Mucosa of descending colon (tissue), 3 donors: ENCODE results near the gene DGUOK. TPM values are rescaled to one million over a fixed set of nuclear protein-coding genes. Genes with fewer than 3 reads are reported as not detected.
"Not testable (repeated sequence)": the region's sequence is repeated elsewhere in the genome, so short reads cannot be mapped to it uniquely, and the experiment has no call there.

Source experiments
- ATAC-seq: fragments of 200-7000 bp; cut with Tn5 transposase; one replicate; pipeline ENCODE4 v1.9.1; 2020; ENCODE audit warnings: mild to moderate bottlenecking, moderate library complexity
- DNase-seq, 3 donors: peaks; one replicate each; pipeline ENCODE4 v3.0.0-alpha.2; 2020
- H3K36me3 ChIP-seq: fragments of 200-600 bp; one replicate; pipeline ENCODE4 v1.8.0; 2021; ENCODE audit warnings: low read depth, mild to moderate bottlenecking
- H3K4me1 ChIP-seq: fragments of 200-600 bp; one replicate; pipeline ENCODE4 v1.8.0; 2021; ENCODE audit warnings: low read depth, mild to moderate bottlenecking
- H3K4me3 ChIP-seq: fragments of 200-600 bp; one replicate; pipeline ENCODE4 v1.8.0; 2021; ENCODE audit warnings: mild to moderate bottlenecking
- H3K9me3 ChIP-seq: fragments of 200-600 bp; one replicate; pipeline ENCODE4 v1.8.0; 2021; ENCODE audit warnings: mild to moderate bottlenecking
- intact Hi-C, 2 donors: fragments of 100-400 bp; cut with DNase I in 1 of 2; cut with micrococcal nuclease in 1 of 2; formaldehyde crosslinking; loops; one replicate each; pipeline versions ENCODE4 v1.11.0 to v1.11.1; 2022; cut with DNase I, micrococcal nuclease
- total RNA-seq, 3 donors: library from RNA; stranded (reverse); fragmentation: NEBNext Ultra II Directional in 2 of 3; extraction: Animal tissue kit (Norgen Biotek cat#: 25700) in 2 of 3; gene quantifications; one replicate each; pipeline versions ENCODE4 v1.2.1 to v1.2.4, GENCODE V29; 2021 to 2023
- TF ChIP-seq, protein P1 (sequence below): fragments of 200-600 bp; IDR thresholded peaks from one replicate; pipeline ENCODE4 v1.8.0; 2022; ENCODE audit warnings: antibody characterized with exemption, mild to moderate bottlenecking
- donor health status: DM: no; HTN: no; CAD: no; lungs with moderate emphysema.
- donor health status: DM: no; HTN: no; CAD: no.
- donor health status: DM: no; HTN: yes; CAD: no.

Gene DGUOK
- total RNA-seq, 3 donors from 2014 or later, result 36.5 to 61.3 (median 57.8) TPM

DNA sequence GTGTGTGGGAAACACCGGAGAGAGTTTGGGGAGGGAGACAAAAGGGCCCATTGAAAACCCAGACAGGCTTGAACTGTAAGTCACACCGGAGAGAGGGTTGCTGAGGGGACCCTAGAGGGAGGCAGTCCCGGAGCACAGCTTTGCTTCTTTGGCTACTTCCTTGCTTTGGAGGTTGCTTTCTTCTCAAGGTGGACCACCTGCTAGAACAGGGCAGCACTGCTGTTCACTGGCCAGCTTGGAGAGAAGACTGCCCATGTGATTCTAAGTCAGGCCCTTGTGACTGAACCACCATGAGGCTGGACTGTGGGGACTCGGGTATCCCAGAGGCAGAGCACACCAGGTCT lies 29.5 kb upstream of the DGUOK start:
- no peak overlapping the region for H3K4me3 ChIP-seq
- no peaks in the 10 kb centered on the region for H3K36me3 ChIP-seq
- DNase-seq (no peak), ATAC-seq (no peak)
- H3K9me3 ChIP-seq, result no peaks in the 10 kb centered on the region
- TF ChIP-seq, protein P1, sequence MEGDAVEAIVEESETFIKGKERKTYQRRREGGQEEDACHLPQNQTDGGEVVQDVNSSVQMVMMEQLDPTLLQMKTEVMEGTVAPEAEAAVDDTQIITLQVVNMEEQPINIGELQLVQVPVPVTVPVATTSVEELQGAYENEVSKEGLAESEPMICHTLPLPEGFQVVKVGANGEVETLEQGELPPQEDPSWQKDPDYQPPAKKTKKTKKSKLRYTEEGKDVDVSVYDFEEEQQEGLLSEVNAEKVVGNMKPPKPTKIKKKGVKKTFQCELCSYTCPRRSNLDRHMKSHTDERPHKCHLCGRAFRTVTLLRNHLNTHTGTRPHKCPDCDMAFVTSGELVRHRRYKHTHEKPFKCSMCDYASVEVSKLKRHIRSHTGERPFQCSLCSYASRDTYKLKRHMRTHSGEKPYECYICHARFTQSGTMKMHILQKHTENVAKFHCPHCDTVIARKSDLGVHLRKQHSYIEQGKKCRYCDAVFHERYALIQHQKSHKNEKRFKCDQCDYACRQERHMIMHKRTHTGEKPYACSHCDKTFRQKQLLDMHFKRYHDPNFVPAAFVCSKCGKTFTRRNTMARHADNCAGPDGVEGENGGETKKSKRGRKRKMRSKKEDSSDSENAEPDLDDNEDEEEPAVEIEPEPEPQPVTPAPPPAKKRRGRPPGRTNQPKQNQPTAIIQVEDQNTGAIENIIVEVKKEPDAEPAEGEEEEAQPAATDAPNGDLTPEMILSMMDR, result no peak
- intact Hi-C loops, result no loop called here
- H3K4me1 ChIP-seq, result no peaks in the 10 kb centered on the region

DNA sequence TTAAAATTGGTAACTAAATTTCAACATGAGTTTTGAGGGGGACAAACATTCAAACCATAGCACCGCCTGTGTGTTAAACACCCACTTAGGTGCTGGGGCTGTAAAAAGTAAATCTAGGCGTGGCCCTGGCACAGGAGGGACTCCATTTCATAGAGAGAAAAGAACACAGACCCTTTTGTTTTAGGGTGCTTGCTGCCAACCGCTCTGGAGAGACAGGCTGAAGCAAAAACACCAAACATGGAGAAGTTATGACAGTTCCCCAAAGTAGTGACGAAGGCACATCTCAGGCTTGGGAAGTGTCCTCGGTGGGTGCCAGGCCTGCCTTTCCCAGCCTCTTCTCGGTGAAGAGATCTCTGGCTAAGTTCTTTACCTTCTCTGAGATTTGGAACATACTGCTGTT lies 28.7 kb upstream of the DGUOK start:
- TF ChIP-seq, protein P1, result no peak
- DNase-seq (peak in 1 of 3 donors; percentile 21), ATAC-seq (peak; percentile 40)
- Histone ChIP-seq H3K36me3 (no peaks in the 10 kb centered on the region), H3K9me3 (no peaks in the 10 kb centered on the region), H3K4me1 (no peaks in the 10 kb centered on the region), H3K4me3 (no peak overlapping the region)
- intact Hi-C loops, result no loop called here

DNA sequence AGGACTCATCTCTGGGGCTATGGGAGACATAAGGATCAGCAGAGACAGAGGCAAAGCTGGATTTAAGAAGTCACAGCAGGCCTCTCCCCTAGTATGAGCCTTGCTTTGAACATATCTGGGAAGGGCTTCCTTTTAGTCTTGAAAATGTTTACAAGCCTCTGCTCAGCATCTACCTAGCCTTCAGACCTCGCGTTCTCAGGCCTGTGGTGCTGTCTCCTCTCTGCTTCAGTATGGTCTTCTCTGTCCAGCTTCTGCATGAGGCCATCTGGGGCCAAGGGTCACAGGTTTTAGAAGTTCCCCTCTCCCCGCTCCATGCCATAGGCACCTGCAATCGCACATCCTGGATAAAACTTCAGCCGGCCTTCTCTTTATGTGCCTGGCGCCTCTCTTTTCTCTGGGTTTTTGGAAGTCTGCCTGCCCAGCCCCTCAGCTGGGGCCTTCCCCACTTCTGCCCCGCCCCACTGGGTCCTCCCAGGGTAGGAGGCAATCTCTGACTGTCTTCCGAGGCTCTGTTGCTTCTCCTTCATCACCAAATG lies 26.8 kb upstream of the DGUOK start:
- intact Hi-C loops, result no loop called here
- ATAC-seq (no peak), DNase-seq (no peak)
- Histone ChIP-seq H3K4me1 (no peaks in the 10 kb centered on the region), H3K4me3 (no peak overlapping the region), H3K9me3 (no peaks in the 10 kb centered on the region), H3K36me3 (no peaks in the 10 kb centered on the region)
- TF ChIP-seq, protein P1, result no peak

DNA sequence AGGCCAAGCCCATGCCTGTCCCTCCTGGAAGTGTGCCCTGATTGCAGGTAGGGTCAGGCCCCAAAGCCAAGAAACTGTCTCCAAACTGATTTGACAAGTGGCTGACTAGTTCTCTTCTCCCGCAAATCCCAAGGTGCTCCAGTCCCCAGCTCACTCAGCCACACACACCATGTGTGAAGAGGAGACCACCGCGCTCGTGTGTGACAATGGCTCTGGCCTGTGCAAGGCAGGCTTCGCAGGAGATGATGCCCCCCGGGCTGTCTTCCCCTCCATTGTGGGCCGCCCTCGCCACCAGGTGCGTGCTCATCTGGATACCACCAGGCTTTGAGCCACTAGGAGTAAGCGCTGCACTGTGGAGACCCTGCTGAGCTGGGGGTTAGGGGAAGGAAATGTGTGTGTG lies 25.5 kb upstream of the DGUOK start:
- intact Hi-C loops, result no loop called here
- Histone ChIP-seq H3K4me1 (no peaks in the 10 kb centered on the region), H3K4me3 (no peak overlapping the region), H3K36me3 (no peaks in the 10 kb centered on the region), H3K9me3 (no peaks in the 10 kb centered on the region)
- no peak for ATAC-seq
- TF ChIP-seq, protein P1, result no peak
- DNase-seq, result no peak

DNA sequence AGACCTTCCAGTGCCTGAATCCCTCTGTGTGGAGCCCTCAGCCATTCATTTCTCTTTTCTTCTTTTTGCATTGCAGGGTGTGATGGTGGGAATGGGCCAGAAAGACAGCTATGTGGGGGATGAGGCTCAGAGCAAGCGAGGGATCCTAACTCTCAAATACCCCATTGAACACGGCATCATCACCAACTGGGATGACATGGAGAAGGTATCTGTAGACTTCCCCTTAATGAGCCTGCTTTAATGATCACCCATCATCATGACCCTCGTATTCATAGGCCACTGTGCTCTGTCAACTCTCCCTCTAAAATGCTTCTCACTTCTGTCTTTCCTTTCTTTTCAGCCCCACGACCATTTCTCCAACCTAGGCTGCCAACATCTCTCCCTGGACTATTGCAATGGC lies 24.4 kb upstream of the DGUOK start:
- intact Hi-C loops, result no loop called here
- Histone ChIP-seq H3K9me3 (no peaks in the 10 kb centered on the region), H3K36me3 (no peaks in the 10 kb centered on the region), H3K4me1 (no peaks in the 10 kb centered on the region), H3K4me3 (no peak overlapping the region)
- DNase-seq (no peak), ATAC-seq (no peak)
- TF ChIP-seq, protein P1, result no peak

DNA sequence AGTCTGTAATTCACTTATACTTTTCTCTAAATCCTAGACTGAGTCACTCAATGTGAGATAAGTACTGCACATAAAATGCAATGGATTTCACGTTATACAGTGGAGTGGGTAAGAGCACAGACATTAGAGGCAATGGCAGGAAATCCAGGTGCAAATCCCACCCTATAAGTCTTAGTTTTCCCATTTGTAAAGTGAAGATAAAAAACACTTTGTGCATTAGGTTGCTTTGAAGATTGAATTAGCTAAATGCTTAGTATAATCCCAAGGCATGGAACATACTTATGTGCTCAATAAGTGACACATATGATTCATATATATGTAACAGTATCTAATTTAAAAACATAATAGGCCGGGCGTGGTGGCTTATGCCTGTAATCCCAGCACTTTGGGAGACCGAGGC lies 23.4 kb upstream of the DGUOK start:
- ATAC-seq (no peak), DNase-seq (no peak)
- Histone ChIP-seq H3K9me3 (no peaks in the 10 kb centered on the region), H3K4me3 (no peak overlapping the region), H3K4me1 (no peaks in the 10 kb centered on the region), H3K36me3 (no peaks in the 10 kb centered on the region)
- intact Hi-C loops, result no loop called here
- TF ChIP-seq, protein P1, result no peak

DNA sequence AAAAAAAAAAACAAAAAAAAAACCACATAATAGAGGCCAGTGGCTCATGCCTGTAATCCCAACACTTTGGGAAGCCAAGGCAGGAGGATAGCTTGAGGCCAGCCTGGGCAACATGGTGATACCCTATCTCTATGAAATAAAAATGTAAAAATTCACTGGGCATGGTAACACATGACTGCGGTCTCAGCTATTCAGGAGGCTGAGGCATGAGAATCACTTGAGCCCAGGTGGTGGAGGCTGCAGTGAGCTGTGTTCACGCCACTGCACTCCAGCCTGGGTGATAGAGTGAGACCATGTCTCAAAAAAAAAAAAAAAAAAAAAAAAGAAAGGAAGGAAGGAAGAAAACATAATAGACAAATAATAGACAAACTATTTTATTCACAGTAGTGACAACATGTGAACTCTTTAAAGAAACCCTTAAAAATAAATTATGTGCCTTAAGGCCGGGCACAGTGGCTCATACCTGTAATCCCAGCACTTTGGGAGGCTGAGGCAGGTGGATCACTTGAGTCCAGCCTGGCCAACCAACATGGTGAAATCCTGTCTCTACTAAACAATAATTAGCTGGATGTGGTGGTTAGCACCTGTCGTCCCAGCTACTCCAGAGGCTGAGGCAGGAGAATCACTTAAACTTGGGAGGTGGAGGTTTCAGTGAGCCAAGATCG lies 22.6 kb upstream of the DGUOK start:
- H3K4me1 ChIP-seq, H3K4me3 ChIP-seq, ATAC-seq, H3K9me3 ChIP-seq, DNase-seq, H3K36me3 ChIP-seq, intact Hi-C loops: not testable (repeated sequence)
